Measurements from ENCODE around the gene HNRNPLL.
"Not testable (repeated sequence)": the region's sequence is repeated elsewhere in the genome, so short reads cannot be mapped to it uniquely, and the experiment has no call there.

The HNRNPLL gene

DNA sequence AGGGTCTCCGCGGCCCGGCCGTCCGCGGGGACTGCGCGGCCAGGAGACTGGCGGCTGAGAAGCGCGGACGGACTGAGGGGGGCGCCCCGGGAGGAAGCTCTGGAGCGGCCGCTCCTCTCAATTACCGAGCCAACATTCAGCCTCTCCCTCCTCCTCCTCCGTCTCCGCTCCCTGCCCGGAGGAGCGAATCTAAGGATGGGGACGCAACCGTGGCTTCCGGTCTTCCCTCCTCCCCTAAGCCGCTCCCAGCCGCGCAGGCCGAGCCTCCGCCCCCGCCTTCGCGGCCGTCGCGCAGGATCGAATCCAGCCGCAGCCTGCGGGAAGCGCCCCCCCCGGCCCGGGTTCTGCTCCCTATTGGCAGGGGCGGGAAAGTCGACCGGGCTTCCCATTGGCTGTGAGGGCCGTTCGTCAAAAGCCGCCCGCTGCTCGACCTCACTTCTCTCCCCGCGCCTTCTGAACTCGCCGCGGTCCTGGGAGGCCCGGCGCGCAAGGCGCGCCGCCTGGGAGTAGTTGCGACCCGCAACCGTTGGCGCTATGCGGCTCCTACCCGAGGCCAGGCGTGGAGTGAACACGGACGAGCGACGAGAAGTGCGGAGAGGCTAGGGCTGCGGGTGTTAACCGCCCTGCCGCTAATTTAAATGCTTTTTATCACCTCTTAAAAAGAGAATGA lies at the start of gene HNRNPLL:
HNRNPLL (minus strand) TSS at position 197 of the 670 bp plus-strand sequence. CDS start 302 bp downstream, outside the sequence.
- DNase-seq, result peak; percentile 92

- no peak for DNase-seq
Measured at GRCh38 chr2:38650717-38651116, 48.0 kb upstream of the HNRNPLL start.

- DNase-seq, result no peak
Measured at GRCh38 chr2:38650012-38650411, 47.3 kb upstream of the HNRNPLL start.

- no peak for DNase-seq
Measured at GRCh38 chr2:38649176-38649728, 46.5 kb upstream of the HNRNPLL start.

DNA sequence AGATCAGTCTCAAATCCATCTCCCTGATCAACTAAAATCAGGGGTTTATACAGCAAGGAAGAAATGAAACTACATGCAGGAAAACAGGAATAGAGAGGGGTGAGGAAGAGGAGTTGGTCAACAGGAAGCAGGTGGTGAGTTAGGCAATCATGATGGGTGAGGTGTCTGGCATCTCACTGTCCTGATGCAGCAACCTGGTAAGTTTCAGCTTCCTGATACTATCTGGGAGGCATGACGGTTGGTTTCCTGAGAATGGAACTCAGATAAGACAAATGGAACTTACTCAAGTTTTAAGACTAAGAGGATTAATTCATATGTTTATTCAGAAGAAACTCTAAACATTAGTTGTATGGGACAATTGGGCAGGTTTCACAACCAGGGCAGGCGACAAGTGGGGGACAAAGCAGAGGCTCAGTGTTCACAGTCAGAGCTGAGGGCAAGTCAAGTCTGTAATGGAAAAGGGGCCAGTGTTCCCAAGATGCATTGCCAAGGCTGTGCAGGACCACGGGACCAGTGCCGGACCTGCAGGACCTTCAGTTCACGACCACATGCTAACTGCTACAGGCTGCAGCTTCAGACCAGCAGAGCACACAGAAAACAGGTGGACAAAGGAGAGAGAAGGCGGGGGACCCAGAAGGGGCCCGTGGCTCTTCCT lies 45.5 kb upstream of the HNRNPLL start:
- DNase-seq, result no peak

DNA sequence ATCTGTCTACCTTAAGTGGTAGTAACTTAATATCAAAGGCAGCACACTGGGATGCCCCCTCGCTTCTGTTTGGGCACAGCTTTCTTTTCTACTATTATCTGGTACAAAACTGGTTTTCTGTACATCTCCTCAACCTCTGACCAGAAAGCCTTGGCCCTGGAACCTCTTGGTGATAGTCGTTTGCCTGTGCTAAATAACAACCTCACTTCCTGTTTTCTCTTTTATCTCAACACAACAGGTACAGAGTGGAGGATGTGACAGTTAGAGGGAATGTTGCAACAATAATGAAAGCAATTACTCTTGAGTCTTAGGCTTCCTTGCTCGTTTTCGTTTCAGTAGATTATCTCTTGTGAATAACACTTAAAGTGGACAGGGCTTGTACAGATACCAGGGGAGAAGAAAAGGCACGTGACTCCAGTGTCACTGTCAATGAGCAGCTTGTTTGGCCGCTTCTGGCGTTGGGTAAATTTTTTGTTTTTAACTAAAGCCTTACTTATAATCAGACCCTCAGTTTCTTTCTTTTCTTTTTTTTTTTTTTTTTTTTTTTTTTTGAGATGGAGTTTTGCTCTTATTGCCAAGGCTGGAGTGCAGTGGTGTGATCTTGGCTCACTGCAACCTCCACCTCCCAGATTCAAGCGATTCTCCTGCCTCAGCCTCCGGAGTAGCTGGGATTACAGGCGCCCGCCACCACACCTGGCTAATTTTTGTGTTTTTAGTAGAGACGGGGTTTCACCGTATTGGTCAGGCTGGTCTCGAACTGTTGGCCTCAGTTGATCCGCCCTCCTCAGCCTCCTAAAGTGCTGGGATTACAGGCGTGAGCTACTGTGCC lies 41.2 kb upstream of the HNRNPLL start:
- not testable (repeated sequence) for DNase-seq

GRCh38 chr2:38643021-38643671 lies 40.4 kb upstream of the HNRNPLL start:
- no peak for DNase-seq

DNA sequence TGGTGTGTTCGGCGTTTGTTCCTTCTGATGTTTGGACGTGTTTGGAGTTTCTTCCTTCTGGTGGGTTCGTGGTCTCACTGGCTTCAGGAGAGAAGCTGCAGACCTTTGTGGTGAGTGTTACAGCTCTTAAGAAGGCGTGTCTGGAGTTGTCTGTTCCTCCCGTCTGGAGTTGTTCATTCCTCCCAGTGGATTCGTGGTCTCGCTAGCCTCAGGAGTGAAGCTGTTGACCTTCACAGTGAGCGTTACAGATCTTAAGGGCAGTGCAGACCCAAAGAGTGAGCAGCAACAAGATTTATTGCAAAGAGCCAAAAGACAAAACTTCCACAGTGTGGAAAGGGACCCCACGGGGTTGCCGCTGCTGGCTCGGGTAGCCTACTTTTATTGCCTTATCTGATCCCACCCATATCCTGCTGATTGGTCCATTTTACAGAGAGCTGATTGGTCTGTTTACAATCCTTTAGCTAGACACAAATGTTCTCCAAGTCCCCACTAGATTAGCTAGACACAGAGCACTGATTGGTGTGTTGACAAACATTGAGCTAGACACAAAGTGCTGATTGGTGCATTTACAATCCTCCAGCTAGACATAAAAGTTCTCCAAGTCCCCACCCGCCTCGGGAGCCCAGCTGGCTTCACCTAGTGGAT lies 39.8 kb upstream of the HNRNPLL start:
- not testable (repeated sequence) for DNase-seq

DNA sequence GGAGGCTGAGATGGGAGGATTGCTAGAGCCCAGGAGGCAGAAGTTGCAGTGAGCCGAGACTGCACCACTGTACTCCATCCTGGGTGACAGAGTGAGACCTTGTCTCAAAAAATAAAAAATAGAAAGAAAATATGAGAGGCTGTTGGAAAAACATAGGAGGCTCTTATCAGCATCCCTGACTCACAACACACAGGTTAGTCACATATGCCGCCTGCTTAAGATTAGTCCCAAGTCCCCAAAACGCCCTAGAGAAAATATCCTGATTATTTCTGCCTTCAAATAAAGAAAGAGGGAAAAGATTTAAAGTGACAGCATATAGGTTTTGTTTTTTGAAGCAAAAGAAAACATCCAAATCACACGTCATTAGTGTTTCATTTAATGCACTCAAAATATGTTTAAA lies 33.3 kb upstream of the HNRNPLL start:
- DNase-seq, result no peak

- DNase-seq, result no peak
Measured at GRCh38 chr2:38635139-38635538, 32.4 kb upstream of the HNRNPLL start.

- DNase-seq, result no peak
Measured at GRCh38 chr2:38634684-38635083, 32.0 kb upstream of the HNRNPLL start.

- DNase-seq, result no peak
Measured at GRCh38 chr2:38633895-38634294, 31.2 kb upstream of the HNRNPLL start.

DNA sequence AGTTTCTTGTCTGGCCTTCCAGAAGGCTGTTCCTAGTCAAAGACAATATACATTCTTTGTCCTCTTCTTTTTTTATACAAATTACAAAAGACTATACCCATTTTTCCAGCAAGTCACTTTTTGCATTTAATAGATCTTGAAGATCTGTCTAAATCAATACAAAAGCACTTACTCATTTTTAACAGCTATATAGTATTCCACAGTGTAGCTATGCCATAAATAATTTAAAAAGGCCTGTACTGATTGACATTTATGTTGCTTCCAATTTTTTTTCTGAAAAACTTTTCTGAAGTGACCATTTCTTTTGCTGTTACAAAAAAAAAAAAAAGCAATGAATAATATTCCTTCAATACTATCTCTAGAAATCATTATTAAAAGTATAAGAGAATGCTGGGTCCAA lies 30.3 kb upstream of the HNRNPLL start:
- DNase-seq, result no peak

- DNase-seq, result no peak
Measured at GRCh38 chr2:38631976-38632375, 29.2 kb upstream of the HNRNPLL start.

- DNase-seq, result no peak
Measured at GRCh38 chr2:38629684-38630083, 27.0 kb upstream of the HNRNPLL start.

DNA sequence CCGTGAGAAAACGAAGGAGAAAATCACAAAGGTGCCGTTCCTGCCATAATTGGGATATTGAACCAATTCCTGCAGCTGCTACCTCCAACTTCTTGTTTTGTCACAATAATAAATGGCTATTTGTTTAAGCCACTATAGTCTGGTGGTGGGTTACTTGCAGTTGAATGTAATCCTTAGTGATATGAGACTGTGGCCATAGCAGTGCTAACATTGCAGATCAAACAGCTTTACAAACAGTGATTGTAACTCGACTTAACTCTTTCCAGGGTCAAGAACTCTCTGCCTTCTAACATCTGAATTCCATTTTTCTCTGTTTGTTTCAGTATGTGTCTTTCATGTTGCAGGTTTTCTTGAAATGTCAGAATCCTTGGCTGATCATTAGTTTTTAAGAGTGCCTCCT lies 24.7 kb upstream of the HNRNPLL start:
- DNase-seq, result no peak

GRCh38 chr2:38626326-38627035 lies 23.8 kb upstream of the HNRNPLL start:
- DNase-seq, result peak; percentile 10

DNA sequence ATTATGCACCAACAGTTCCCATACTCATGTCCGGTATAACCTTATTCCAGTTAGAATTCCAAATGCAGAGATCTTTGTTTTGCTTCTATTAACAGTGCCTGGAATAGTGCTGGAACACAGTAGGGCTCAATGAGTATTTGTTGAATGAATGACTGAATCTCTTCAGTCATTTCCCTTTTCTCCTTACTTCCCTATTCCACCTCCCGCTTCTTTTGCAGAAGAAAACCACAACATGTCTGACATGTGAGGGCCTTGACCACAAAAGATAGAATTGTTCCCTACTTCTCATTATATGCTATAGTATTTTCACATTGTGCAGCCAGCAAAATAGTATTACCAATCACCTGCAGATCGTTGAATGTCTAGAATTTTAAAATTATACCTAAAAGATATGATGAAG lies 19.5 kb upstream of the HNRNPLL start:
- no peak for DNase-seq

GRCh38 chr2:38621018-38621417 lies 18.3 kb upstream of the HNRNPLL start:
- no peak for DNase-seq

DNA sequence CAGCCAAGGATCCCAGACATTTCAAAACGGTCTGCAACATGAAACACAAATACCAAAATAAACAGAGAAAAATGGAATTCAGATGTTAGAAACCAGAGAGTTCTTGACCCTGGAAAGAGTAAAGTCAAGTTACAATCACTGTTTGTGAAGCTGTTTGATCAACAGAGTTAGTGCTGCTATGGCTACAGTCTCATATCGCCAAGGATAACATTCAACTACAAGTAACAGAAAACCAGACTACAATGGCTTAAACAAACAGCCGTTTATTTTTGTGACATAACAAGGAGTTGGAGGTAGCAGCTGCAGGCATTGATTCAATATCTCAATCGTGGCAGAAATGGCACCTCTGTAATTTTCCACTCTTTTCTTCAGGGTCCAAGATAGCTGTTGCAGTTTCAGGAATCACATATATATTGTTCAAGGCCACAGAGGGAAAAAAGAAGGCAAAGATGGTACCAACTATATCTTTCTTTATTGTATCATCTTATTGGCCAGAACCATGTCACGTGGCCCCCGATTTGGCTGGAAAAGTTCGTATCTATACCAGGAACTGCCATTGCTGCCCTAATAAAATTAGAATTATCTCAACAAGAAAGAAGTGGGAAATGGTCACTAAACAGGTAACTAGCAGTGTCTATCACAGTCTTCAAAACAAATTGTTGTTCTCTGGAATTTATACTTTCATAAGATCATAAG lies 17.7 kb upstream of the HNRNPLL start:
- DNase-seq, result no peak

Measured in activated effector memory CD4-positive, alpha-beta T cell treated with Interleukin-2 at 50 U/mL for 16 hours (primary cell).